GM12873 (cell line): ENCODE results near the gene SETD2.

Source experiments
- TF ChIP-seq, protein P1 (sequence below): IDR thresholded peaks from 2 replicates; pipeline ENCODE4 v1.5.1; 2012; ENCODE audit warnings: low read depth, mild to moderate bottlenecking, moderate library complexity, low read length, control low read depth; ENCODE audit not compliant: insufficient read depth; ENCODE audit errors: missing control alignments

The SETD2 gene

GRCh38 chr3:46978985-46979944, 184.6 kb downstream of the SETD2 start, which contains the start of gene NBEAL2:
NBEAL2 (plus strand) TSS chr3:46979666; CDS start chr3:46979862, 196 bp downstream.
- TF ChIP-seq, protein P1, sequence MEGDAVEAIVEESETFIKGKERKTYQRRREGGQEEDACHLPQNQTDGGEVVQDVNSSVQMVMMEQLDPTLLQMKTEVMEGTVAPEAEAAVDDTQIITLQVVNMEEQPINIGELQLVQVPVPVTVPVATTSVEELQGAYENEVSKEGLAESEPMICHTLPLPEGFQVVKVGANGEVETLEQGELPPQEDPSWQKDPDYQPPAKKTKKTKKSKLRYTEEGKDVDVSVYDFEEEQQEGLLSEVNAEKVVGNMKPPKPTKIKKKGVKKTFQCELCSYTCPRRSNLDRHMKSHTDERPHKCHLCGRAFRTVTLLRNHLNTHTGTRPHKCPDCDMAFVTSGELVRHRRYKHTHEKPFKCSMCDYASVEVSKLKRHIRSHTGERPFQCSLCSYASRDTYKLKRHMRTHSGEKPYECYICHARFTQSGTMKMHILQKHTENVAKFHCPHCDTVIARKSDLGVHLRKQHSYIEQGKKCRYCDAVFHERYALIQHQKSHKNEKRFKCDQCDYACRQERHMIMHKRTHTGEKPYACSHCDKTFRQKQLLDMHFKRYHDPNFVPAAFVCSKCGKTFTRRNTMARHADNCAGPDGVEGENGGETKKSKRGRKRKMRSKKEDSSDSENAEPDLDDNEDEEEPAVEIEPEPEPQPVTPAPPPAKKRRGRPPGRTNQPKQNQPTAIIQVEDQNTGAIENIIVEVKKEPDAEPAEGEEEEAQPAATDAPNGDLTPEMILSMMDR = no peak

DNA sequence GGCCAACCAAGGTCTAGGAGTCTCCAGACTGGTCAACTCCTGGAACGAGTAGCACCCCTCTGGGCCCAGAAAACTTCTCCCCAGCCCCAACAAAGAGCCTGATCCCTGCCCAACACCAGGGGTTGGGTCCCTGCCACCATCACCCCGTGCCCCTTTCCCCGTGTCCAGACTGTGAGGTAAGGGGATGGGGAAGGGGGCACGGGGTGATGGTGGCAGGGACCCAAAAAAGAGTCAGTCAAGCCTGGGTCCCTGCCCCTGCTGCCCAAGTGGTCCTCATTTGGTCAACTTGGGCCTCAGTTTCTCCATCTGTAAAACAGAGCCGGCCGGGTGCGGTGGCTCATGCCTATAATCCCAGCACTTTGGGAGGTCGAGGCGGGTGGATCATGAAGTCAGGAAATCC, 185.5 kb downstream of the SETD2 start:
- TF ChIP-seq, protein P1 = no peak

- TF ChIP-seq, protein P1 = no peak
These were observed 186.1 kb downstream of the SETD2 start for GRCh38 chr3:46977811-46978195.

DNA sequence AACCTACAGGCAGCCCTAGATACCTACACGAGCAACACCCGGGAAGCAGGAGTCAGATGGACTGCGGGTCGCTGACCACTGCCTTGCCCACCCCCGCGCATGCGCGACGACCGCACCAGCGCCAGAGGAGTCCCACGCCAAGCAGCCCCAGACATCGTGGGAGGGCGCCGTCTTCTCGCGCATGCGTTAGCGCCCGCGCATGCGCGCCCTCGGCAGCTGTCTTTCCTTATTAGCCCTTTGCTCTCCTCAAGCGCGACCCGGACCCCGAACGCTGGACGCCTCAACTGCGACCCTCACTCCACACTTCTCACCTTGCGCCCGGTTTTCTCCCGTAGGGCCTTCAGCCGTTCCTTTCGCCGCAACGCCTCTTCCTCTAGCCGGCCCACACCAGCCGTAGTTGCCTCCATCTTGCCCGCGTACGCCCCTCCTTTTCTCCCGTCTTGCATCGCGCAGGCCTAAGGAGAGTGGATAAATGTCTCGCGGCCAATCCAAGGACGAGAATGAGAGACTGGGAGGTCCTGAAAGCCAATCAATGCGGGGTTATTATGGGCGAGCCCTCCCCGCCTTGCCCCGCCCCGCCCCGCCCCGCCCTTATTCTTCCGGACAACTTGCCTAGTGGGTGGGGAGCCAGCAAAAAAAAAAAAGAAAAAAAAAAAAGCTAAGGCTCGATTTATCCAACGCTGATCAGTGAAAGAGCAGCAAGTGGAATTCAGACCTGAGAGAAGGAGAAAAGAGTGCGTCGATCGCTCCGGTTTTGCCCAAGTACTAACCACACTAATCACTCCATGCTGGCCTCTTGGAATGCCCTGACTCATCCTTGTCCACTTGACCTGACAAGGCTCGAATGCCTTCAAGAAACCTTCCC, 187.4 kb downstream of the SETD2 start, which contains the start of gene CCDC12:
CCDC12 (minus strand) TSS at position 420 of the 865 bp plus-strand sequence; CDS start at position 407, 13 bp downstream.
- TF ChIP-seq, protein P1 = no peak

- TF ChIP-seq, protein P1 = no peak
These were observed 189.3 kb downstream of the SETD2 start for GRCh38 chr3:46974421-46975171.

GRCh38 chr3:46972396-46972795, 191.5 kb downstream of the SETD2 start:
- TF ChIP-seq, protein P1 = no peak

DNA sequence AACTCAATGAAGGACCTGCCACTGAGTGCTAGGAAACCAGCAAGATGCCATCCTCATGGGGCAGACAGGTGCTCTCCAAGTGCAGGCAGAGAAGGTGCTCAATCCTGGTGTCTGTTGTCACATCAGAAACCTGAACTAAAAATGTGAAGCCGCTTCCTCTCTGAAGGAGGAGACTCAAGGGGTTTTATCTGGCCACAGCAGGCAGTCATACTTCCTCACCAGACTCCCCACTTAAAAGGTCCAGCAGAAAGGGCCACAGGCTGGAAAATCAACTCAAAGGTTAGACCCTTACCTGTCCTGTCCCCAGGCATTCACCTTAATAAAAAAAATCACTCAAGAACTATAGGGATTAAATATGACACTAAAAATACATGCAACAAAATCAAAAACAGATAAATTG, 192.2 kb downstream of the SETD2 start:
- TF ChIP-seq, protein P1 = no peak
